Liver (tissue), 9 donors: Measurements from ENCODE around the gene EPHA6. TPM values are rescaled to one million over a fixed set of nuclear protein-coding genes. Genes with fewer than 3 reads are reported as not detected.

ENCODE experiments used
- DNase-seq: peaks from one replicate; pipeline ENCODE4 v3.0.0-alpha.2; 2017; ENCODE audit warnings: low spot score
- H3K27ac ChIP-seq, 2 donors: one replicate each; pipeline ENCODE4 v1.7.0; 2013; ENCODE audit warnings: inconsistent platforms in 2 of 2, low read length in 2 of 2, control low read depth in 1 of 2, low read depth in 1 of 2, mild to moderate bottlenecking in 1 of 2
- H3K27me3 ChIP-seq, 4 donors: one replicate each; pipeline versions ENCODE4 v1.6.1 to v1.7.0; 2013; ENCODE audit warnings: low read length in 3 of 4, inconsistent platforms in 1 of 4, mild to moderate bottlenecking in 1 of 4, moderate library complexity in 1 of 4; ENCODE audit not compliant: control insufficient read depth in 4 of 4, insufficient read depth in 4 of 4
- H3K36me3 ChIP-seq, 4 donors: one replicate each; pipeline versions ENCODE4 v1.6.1 to v1.7.0; 2013; ENCODE audit warnings: low read length in 3 of 4, mild to moderate bottlenecking in 3 of 4, low read depth in 1 of 4, moderate library complexity in 1 of 4; ENCODE audit not compliant: control insufficient read depth in 4 of 4, insufficient read depth in 3 of 4
- H3K4me1 ChIP-seq, 4 donors: one replicate each; pipeline versions ENCODE4 v1.6.1 to v1.7.0; 2013; ENCODE audit warnings: low read length in 3 of 4, mild to moderate bottlenecking in 3 of 4, moderate library complexity in 1 of 4; ENCODE audit not compliant: control insufficient read depth in 4 of 4, insufficient read depth in 4 of 4
- H3K4me3 ChIP-seq, 3 donors: one replicate each; pipeline versions ENCODE4 v1.6.1 to v1.7.0; 2013; ENCODE audit warnings: low read length in 3 of 3, control low read depth in 1 of 3, low read depth in 1 of 3, mild to moderate bottlenecking in 1 of 3
- H3K9ac ChIP-seq, 2 donors: one replicate each; pipeline ENCODE4 v1.7.0; 2013; ENCODE audit warnings: low read length in 2 of 2, mild to moderate bottlenecking in 2 of 2, moderate library complexity in 2 of 2, control low read depth in 1 of 2, low read depth in 1 of 2
- H3K9me3 ChIP-seq, 4 donors: one replicate each; pipeline versions ENCODE4 v1.6.1 to v1.7.0; 2013; ENCODE audit warnings: low read length in 3 of 4; ENCODE audit not compliant: control insufficient read depth in 4 of 4
- EGR1 ChIP-seq, 2 donors: IDR thresholded peaks; 2 replicates each; pipeline ENCODE4 v1.6.1; 2016 to 2018; ENCODE audit warnings: antibody characterized with exemption in 2 of 2, low read depth in 2 of 2
- FOXA1 ChIP-seq: IDR thresholded peaks from 2 replicates; pipeline ENCODE4 v1.6.1; 2016; ENCODE audit warnings: antibody characterized with exemption
- FOXA2 ChIP-seq: IDR thresholded peaks from 2 replicates; pipeline ENCODE4 v1.6.1; 2016; ENCODE audit warnings: antibody characterized with exemption
- GABPA ChIP-seq, 2 donors: IDR thresholded peaks in 1 of 2; conservative IDR thresholded peaks in 1 of 2; 2 replicates each; pipeline ENCODE4 v1.6.1; 2016; ENCODE audit warnings: antibody characterized with exemption in 2 of 2, mild to moderate bottlenecking in 1 of 2, moderate library complexity in 1 of 2
- HNF4A ChIP-seq, 2 donors: conservative IDR thresholded peaks; 2 replicates each; pipeline ENCODE4 v1.6.1; 2016; ENCODE audit warnings: antibody characterized with exemption in 2 of 2, mild to moderate bottlenecking in 2 of 2
- HNF4G ChIP-seq: IDR thresholded peaks from 2 replicates; pipeline ENCODE4 v1.6.1; 2016; ENCODE audit warnings: antibody characterized with exemption
- JUND ChIP-seq, 2 donors: IDR thresholded peaks; 2 replicates each; pipeline ENCODE4 v1.6.1; 2016; ENCODE audit warnings: antibody characterized with exemption in 2 of 2
- NR2F2 ChIP-seq: IDR thresholded peaks from 2 replicates; pipeline ENCODE4 v1.6.1; 2016; ENCODE audit warnings: antibody characterized with exemption
- RAD21 ChIP-seq, 2 donors: IDR thresholded peaks; 2 replicates each; pipeline ENCODE4 v1.6.1; 2016; ENCODE audit warnings: antibody characterized with exemption in 2 of 2, mild to moderate bottlenecking in 2 of 2
- RXRA ChIP-seq, 2 donors: IDR thresholded peaks; 2 replicates each; pipeline ENCODE4 v1.6.1; 2017 to 2018; ENCODE audit warnings: antibody characterized with exemption in 2 of 2, mild to moderate bottlenecking in 1 of 2
- SP1 ChIP-seq: IDR thresholded peaks from 2 replicates; pipeline ENCODE4 v1.6.1; 2018; ENCODE audit warnings: antibody characterized with exemption, mild to moderate bottlenecking
- TAF1 ChIP-seq: conservative IDR thresholded peaks from 2 replicates; pipeline ENCODE4 v1.6.1; 2016; ENCODE audit warnings: antibody characterized with exemption, mild to moderate bottlenecking
- YY1 ChIP-seq: IDR thresholded peaks from 2 replicates; pipeline ENCODE4 v1.6.1; 2016; ENCODE audit warnings: antibody characterized with exemption, mild to moderate bottlenecking
- WGBS: extraction: QIAGEN DNeasy Blood & Tissue Kit; methylation state at CpG from one replicate; pipeline ENCODE4 v1.1.7; 2013; 5-methylcytosine and 5-hydroxymethylcytosine counted together
- polyA plus RNA-seq, 2 donors: library from polyadenylated mRNA; stranded (reverse) in 1 of 2; unstranded in 1 of 2; fragments of 200-250 nt in 1 of 2; fragments of >200 nt in 1 of 2; fragmentation: Nextera tagmentation in 1 of 2; extraction: Ambion mirVana in 1 of 2; gene quantifications; one replicate each; pipeline versions ENCODE4 v1.2.1 to v1.2.3, GENCODE V29; 2013 to 2015
- total RNA-seq, 2 donors: library from RNA; depleted of rRNA; stranded (reverse); fragments of >200 nt; gene quantifications; one replicate each; pipeline ENCODE4 v1.2.3, GENCODE V29; 2014
- TF ChIP-seq, protein P1 (sequence below): IDR thresholded peaks from 2 replicates; pipeline ENCODE4 v1.6.1; 2016; ENCODE audit warnings: antibody characterized with exemption
- TF ChIP-seq, protein P2 (sequence below): IDR thresholded peaks from 2 replicates; pipeline ENCODE4 v1.6.1; 2016; ENCODE audit warnings: antibody characterized with exemption
- TF ChIP-seq, protein P3 (sequence below): IDR thresholded peaks from 2 replicates; pipeline ENCODE4 v1.6.1; 2016; ENCODE audit warnings: antibody characterized with exemption
- TF ChIP-seq, protein P4 (sequence below): IDR thresholded peaks from 2 replicates; pipeline ENCODE4 v1.6.1; 2016; ENCODE audit warnings: antibody characterized with exemption, mild to moderate bottlenecking
- TF ChIP-seq, protein P5 (sequence below): fragments of 150-350 bp; IDR thresholded peaks from 2 replicates; pipeline ENCODE4 v1.5.1; 2017; ENCODE audit warnings: improper control_type of control experiment, low read depth, low read length; ENCODE audit not compliant: missing input control
- donor health status: healthy.
- donor health status: healthy.
- donor health status: healthy.
- donor health status: healthy.
- donor health status: healthy.

EPHA6 gene
- total and polyA plus RNA-seq, 4 donors, result 0.05 to 0.17 (median 0.05) TPM; not detected in 1

DNA sequence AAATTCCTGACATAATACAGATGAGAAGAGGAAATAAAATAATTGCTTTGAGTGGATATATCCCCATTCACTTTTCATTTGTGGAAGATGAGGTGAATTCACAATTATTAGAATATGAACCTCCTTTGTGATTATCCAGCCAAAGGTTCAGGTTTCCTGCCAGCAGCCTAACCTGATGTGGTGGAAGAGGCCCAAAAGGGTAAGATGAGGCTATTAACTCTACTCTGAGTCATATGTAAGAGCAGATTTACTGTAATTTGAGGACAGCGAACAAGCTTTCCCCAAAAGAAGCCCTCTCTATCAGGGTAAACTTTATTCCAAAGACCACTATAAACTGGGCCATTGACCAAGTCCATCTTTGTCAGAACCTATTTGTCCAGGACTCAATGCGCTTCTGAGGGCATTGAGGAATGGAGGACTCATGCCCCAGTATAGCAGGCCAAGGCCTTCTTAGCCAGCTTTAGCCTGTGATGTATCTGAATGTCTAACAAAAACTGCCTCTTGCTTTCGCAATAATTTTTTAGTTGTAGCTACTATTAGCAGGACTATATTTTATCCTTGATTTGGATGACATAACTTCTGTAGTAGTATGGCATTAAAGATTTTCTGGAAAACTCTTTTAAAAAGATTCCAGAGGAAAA is 859.1 kb downstream of the EPHA6 start:
- WGBS, result 88% methylated on average over 3 of the region's 3 CpGs
- Histone ChIP-seq H3K27ac (no peak overlapping the region), H3K9ac (no peak overlapping the region), H3K27me3 (no peaks in the 10 kb centered on the region), H3K4me1 (no peaks in the 10 kb centered on the region), H3K9me3 (no peaks in the 10 kb centered on the region), H3K36me3 (no peaks in the 10 kb centered on the region), H3K4me3 (no peak overlapping the region)
- no peak for TF ChIP-seq SP1
- no peak for TF ChIP-seq FOXA1
- TF ChIP-seq, protein P1, sequence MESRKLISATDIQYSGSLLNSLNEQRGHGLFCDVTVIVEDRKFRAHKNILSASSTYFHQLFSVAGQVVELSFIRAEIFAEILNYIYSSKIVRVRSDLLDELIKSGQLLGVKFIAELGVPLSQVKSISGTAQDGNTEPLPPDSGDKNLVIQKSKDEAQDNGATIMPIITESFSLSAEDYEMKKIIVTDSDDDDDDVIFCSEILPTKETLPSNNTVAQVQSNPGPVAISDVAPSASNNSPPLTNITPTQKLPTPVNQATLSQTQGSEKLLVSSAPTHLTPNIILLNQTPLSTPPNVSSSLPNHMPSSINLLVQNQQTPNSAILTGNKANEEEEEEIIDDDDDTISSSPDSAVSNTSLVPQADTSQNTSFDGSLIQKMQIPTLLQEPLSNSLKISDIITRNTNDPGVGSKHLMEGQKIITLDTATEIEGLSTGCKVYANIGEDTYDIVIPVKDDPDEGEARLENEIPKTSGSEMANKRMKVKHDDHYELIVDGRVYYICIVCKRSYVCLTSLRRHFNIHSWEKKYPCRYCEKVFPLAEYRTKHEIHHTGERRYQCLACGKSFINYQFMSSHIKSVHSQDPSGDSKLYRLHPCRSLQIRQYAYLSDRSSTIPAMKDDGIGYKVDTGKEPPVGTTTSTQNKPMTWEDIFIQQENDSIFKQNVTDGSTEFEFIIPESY, result no peak
- TF ChIP-seq, protein P2, sequence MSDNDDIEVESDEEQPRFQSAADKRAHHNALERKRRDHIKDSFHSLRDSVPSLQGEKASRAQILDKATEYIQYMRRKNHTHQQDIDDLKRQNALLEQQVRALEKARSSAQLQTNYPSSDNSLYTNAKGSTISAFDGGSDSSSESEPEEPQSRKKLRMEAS, result no peak
- no peak for TF ChIP-seq TAF1
- TF ChIP-seq FOXA2, result no peak
- no peak for TF ChIP-seq HNF4A (conservative IDR thresholded peaks at IDR 0.05)
- no peak for TF ChIP-seq RAD21 (IDR thresholded peaks at IDR 0.05)
- TF ChIP-seq RXRA (IDR thresholded peaks at IDR 0.05), result no peak
- TF ChIP-seq, protein P3, sequence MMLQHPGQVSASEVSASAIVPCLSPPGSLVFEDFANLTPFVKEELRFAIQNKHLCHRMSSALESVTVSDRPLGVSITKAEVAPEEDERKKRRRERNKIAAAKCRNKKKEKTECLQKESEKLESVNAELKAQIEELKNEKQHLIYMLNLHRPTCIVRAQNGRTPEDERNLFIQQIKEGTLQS, result no peak
- TF ChIP-seq HNF4G, result no peak
- TF ChIP-seq YY1, result no peak
- TF ChIP-seq NR2F2, result no peak
- TF ChIP-seq JUND (IDR thresholded peaks at IDR 0.05), result no peak
- TF ChIP-seq, protein P4, sequence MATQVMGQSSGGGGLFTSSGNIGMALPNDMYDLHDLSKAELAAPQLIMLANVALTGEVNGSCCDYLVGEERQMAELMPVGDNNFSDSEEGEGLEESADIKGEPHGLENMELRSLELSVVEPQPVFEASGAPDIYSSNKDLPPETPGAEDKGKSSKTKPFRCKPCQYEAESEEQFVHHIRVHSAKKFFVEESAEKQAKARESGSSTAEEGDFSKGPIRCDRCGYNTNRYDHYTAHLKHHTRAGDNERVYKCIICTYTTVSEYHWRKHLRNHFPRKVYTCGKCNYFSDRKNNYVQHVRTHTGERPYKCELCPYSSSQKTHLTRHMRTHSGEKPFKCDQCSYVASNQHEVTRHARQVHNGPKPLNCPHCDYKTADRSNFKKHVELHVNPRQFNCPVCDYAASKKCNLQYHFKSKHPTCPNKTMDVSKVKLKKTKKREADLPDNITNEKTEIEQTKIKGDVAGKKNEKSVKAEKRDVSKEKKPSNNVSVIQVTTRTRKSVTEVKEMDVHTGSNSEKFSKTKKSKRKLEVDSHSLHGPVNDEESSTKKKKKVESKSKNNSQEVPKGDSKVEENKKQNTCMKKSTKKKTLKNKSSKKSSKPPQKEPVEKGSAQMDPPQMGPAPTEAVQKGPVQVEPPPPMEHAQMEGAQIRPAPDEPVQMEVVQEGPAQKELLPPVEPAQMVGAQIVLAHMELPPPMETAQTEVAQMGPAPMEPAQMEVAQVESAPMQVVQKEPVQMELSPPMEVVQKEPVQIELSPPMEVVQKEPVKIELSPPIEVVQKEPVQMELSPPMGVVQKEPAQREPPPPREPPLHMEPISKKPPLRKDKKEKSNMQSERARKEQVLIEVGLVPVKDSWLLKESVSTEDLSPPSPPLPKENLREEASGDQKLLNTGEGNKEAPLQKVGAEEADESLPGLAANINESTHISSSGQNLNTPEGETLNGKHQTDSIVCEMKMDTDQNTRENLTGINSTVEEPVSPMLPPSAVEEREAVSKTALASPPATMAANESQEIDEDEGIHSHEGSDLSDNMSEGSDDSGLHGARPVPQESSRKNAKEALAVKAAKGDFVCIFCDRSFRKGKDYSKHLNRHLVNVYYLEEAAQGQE, result no peak
- no peak for TF ChIP-seq GABPA (IDR thresholded peaks at IDR 0.05 in 1 of 2, conservative IDR thresholded peaks at IDR 0.05 in 1 of 2)
- TF ChIP-seq, protein P5, sequence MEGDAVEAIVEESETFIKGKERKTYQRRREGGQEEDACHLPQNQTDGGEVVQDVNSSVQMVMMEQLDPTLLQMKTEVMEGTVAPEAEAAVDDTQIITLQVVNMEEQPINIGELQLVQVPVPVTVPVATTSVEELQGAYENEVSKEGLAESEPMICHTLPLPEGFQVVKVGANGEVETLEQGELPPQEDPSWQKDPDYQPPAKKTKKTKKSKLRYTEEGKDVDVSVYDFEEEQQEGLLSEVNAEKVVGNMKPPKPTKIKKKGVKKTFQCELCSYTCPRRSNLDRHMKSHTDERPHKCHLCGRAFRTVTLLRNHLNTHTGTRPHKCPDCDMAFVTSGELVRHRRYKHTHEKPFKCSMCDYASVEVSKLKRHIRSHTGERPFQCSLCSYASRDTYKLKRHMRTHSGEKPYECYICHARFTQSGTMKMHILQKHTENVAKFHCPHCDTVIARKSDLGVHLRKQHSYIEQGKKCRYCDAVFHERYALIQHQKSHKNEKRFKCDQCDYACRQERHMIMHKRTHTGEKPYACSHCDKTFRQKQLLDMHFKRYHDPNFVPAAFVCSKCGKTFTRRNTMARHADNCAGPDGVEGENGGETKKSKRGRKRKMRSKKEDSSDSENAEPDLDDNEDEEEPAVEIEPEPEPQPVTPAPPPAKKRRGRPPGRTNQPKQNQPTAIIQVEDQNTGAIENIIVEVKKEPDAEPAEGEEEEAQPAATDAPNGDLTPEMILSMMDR, result no peak
- TF ChIP-seq EGR1 (IDR thresholded peaks at IDR 0.05; ENCODE audit: low read depth in 2 of 2), result no peak
- DNase-seq, result no peak
